Activated CD8-positive, alpha-beta memory T cell treated with anti-CD3 and anti-CD28 coated beads for 36 hours (primary cell): Measurements from ENCODE around the gene SNCB. TPM values are rescaled to one million over a fixed set of nuclear protein-coding genes. Genes with fewer than 3 reads are reported as not detected.

Experiments used
- CTCF ChIA-PET: fragments of 350-600 bp; sonication (Branson Sonifier 250); formaldehyde crosslinking; loops from one replicate; lab custom pipeline; 2021; ENCODE audit warnings: antibody characterized with exemption; lab: Charles Lee
- POLR2A ChIA-PET: fragments of 350-600 bp; sonication (Branson Sonifier 250); formaldehyde crosslinking; loops from one replicate; lab custom pipeline; 2021; ENCODE audit warnings: antibody characterized with exemption; lab: Charles Lee
- total RNA-seq, 2 experiments: library from RNA; stranded (reverse); gene quantifications; one replicate each; pipeline ENCODE4 v1.2.3, GENCODE V29; 2021

Gene SNCB
- total RNA-seq, 2 experiments from 2014 or later, result not detected

DNA sequence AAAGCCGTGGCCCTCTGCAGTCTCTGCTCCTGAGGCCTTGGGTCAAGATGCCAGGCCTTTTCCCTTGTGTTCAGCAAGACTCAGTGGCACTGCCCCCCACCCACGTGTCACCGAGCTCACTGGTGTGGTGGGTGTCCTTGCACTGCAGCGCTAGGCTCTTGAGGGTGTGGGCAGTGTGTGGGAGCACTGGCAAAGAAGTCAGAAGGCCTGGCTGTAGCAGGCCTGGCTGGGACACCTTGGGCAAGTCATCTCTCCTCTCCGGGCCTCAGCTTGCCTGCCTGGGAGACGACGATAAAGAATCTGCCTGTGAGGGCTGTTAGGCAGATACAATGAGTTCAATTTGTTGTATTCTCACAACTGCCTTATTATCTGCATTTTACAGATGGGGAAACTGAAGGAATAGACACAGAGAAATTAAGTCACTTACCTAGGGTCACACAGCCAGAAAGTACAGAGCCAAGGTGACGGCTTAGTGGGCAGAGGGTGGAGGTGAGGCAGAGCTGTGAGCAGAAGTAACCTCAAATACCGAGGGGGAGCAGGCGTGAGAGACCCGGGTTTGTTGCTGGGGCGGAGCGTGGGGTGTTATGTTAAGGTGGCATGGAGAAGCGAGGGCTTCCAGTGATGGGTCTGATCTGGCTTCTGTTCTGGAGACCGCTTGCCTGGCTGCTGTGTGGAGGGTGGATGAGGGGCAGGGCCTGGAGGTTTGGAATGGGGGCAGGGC is 18.3 kb upstream of the SNCB start:
- ChIA-PET CTCF (interaction anchor here (1.3 to 3.7 kb wide), 2 partner anchors 9 to 12 kb away, joined by 5 to 27 read pairs; no protein-coding TSS in a partner anchor), POLR2A (no interaction called here)

DNA sequence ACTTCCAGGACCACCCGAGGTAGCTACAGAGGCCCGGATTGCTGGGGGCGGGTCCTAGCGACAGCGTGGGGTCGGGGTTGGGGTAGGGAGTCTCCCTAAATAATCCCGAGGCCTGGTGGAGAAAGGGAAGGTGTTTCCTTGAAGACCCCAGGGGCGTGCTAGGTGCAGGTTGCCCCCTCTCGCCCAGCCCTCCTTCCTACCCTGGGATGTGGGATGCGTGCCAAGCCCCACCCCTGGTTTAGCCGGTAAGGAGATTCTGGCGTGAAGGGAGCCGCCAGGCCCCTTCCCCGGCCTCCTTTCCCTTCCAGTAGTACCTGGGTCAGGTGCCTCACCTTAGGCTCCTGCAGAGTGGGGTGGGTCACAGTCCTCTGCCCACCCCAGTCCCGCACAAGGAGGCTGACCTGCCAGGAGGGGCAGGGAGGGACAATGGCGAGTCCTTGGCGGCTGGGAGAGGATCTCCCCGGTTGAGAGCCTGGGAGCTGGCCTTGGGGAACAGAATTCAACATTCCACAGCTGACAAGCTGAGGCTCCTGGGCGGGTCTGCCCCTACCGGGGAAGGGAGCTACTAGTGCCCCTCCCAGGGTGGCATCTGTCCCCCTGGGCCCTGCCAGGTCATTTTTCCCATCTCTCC is 17.6 kb upstream of the SNCB start:
- POLR2A ChIA-PET, result interaction anchor here (1.0 kb wide), 1 partner anchor 15 kb away, joined by 6 read pairs; no protein-coding TSS in a partner anchor
- CTCF ChIA-PET, result interaction anchor here (0.6 to 3.7 kb wide), 3 partner anchors 10 to 14 kb away, joined by 3 to 27 read pairs (median 5); no protein-coding TSS in a partner anchor

DNA sequence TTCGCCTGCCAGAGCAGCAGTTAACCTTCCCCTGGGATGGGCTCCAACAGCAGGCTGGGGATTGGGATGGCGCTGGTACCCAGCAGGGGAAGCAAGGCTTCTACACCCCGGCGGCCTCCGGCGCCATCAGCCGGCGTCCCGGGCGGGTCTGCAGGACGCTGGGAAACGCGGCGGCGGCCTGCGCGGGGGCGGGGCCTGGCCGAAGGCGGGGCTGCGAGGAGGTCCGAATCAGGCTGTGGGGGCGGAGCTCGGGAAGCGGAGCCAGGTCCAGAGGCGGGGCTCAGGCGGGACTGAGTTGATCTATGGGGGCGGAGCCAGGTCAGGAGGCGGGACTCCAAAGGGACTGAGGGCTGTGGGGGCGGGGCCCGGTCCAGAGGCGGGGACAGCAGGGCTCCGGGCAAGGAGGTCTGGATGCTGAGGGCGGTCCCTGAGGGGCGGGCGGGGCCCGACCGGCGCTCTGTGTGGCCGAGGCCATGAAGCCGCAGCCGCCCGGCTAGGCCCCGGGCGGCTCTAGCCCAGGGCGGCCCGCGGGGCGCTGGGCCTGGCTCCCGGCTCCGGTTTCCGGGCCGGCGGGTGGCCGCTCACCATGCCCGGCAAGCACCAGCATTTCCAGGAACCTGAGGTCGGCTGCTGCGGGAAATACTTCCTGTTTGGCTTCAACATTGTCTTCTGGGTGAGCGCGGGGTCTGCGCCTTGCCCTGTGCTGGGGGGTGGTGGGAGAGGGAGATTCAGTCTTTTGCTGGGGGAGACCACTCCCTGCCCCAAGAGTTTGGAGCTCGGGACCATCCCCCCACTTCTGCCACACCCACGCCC is 16.9 kb upstream of the SNCB start, which contains the start of gene TSPAN17:
TSS of gene TSPAN17 (plus strand) at position 455 of the 813 bp plus-strand sequence. CDS start at position 587, 132 bp downstream.
- CTCF ChIA-PET, result interaction anchor here (0.6 to 3.7 kb wide), 6 partner anchors 11 to 170 kb away, joined by 3 to 27 read pairs (median 4); partner anchors contain the start of gene GPRIN1
- POLR2A ChIA-PET, result interaction anchor here (0.6 to 1.7 kb wide), 8 partner anchors 11 to 339 kb away, joined by 3 to 8 read pairs (median 3); partner anchors contain the start of genes EIF4E1B, FAF2, GPRIN1 and SNCB

DNA sequence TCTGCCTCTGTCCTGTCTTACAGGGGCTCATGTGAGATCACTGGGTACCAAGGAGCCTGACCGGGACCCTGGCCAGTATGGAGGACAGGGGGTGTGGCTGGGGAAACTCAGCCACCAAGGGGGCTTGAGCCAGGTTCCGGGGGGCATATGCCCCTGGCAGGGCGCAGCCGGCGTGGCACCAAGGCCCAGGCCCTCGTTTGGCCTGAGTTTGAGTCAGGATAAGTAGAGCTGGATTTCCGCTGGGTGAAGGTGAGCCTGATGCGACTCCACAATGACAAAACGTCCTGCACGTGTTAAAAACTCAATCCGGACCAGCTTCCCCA is 16.3 kb upstream of the SNCB start:
- CTCF ChIA-PET, result interaction anchor here (0.7 to 3.7 kb wide), 5 partner anchors 10 to 171 kb away, joined by 3 to 27 read pairs (median 4); partner anchors contain the start of gene GPRIN1

DNA sequence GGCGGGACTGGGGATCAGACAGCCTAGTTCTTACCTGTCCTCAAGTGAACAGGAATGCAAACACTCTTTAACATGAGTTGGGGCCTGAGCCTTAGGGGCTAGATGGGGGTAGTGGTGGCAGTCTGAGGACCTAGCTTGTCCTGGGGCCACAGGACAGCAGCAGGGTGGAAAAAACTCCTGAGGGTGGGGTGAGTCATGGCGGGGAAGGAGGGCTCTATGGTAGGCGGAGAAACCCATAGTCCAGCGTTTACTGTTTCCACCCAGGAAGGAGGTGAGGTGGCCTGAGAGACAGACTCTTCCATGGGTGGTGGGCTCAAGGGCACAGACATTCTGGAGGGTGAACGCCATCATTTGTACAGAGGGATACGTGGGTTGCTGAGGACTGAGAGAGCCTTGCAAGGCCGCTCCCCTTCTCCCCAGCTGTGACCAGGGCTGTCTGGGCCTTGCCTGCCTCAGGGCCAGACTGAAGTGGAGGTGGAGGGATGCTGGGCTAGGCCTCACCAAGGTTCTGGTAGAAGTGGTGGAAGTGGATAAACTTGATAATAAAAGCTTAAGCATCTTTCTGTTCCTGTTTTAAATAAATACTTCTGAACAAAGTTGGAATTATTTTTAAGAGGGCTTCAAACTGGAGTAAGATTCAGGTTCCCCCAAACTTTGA is 15.8 kb upstream of the SNCB start:
- POLR2A ChIA-PET, result interaction anchor here (0.6 to 1.7 kb wide), 5 partner anchors 16 to 340 kb away, joined by 3 to 8 read pairs (median 4); partner anchors contain the start of genes EIF4E1B, GPRIN1 and SNCB
- CTCF ChIA-PET, result interaction anchor here (0.9 to 3.7 kb wide), 3 partner anchors 10 to 36 kb away, joined by 3 to 27 read pairs (median 4); partner anchors contain the start of gene GPRIN1

More for the DNA sequence above, 16.3 kb upstream of the SNCB start:
- POLR2A ChIA-PET, result interaction anchor here (0.7 to 1.7 kb wide), 6 partner anchors 12 to 339 kb away, joined by 3 to 8 read pairs (median 4); partner anchors contain the start of genes EIF4E1B, GPRIN1 and SNCB

DNA sequence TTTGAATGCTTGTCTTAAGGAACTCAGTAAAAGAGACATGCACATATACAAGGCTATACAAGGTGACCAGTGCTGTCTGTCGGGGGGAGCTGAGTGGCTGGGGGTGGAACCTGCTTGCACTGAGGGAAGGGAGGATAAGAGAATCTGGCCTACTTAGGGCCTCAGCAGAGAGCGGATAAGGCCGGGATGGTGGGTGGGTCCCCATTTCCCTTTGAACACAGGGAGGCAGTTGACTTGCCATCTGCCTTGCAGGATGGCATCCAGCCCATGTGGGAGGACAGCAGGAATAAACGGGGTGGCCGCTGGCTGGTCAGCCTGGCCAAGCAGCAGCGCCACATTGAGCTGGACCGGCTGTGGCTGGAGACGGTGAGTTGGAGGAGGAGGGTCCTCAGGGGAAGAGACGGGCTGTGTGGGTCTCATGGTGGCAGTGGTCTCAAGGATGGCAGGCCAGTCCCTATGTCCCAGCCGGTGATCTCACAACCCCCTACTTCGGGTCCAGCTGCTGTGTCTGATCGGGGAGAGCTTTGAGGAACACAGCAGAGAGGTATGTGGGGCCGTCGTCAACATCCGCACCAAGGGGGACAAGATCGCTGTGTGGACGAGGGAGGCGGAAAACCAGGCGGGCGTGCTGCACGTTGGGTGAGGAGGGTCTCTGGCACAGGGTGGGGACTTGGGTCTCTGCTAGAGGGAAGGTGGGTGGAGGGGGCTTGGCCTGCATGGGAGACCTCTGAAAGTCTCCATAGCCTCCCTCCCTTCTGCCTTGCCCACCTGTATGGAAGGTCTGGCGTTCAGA is 14.7 kb upstream of the SNCB start:
- POLR2A ChIA-PET, result no interaction called here
- CTCF ChIA-PET, result interaction anchor here (0.5 to 1.0 kb wide), 2 partner anchors 16 to 116 kb away, joined by 3 to 4 read pairs; no protein-coding TSS in a partner anchor

DNA sequence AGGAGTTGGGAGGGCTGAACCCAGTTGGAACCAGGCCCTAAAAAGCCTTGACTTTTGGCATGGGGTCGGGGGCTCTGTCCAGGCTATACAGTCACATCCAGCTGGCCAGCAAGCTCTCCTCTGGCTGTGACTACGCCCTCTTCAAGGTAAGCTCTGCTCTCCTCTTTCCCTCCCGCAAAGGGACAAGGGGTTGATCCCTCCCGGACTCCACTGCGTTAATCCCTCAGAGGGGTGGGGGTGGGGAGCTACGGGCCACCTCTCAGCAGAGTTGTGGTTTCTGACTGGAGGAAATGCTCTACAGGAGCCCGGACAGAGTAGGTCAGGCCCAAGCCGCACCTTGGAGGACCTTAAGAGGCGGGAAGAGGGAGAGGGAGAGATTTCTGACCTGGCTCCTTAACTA is 14.0 kb upstream of the SNCB start:
- CTCF ChIA-PET, result interaction anchor here (0.7 kb wide), 1 partner anchor 377 kb away, joined by 3 read pairs; no protein-coding TSS in a partner anchor
- POLR2A ChIA-PET, result no interaction called here

DNA sequence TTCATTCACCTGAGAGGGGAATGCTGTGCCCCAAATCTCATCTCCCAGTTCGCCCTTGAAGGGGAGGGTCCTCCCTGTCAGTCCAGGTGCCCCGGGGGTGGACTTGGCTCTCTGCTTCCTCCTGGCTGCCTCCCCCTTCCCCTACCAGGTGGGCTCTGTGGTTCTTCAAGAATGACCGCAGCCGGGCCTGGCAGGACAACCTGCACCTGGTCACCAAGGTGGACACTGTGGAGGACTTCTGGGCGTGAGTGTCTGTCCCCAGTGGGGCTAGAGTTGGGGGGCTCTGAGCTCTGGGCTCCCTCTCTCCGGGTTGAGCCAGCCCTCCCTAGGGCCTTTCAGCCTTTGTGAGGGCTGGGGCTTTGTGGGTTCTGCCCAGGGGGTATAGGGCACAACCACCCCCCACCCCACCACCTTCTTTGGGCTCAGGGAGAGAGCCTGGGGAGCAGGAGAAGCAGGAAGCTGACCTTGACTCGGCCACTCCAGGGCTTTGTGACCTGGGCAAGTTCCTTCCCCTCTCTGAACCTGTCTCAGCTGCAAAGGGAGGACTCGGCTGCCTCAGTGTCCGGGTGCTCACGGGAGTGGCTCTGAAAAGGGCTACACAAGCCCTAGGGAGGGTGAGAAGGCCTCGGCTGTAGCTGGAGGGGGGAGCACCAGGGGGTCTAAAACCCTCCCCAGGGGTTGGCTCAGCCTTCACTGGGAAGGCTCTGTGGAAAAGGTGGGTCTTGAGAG is 13.3 kb upstream of the SNCB start:
- CTCF ChIA-PET, result interaction anchor here (0.7 kb wide), 1 partner anchor 378 kb away, joined by 3 read pairs; no protein-coding TSS in a partner anchor
- POLR2A ChIA-PET, result no interaction called here

DNA sequence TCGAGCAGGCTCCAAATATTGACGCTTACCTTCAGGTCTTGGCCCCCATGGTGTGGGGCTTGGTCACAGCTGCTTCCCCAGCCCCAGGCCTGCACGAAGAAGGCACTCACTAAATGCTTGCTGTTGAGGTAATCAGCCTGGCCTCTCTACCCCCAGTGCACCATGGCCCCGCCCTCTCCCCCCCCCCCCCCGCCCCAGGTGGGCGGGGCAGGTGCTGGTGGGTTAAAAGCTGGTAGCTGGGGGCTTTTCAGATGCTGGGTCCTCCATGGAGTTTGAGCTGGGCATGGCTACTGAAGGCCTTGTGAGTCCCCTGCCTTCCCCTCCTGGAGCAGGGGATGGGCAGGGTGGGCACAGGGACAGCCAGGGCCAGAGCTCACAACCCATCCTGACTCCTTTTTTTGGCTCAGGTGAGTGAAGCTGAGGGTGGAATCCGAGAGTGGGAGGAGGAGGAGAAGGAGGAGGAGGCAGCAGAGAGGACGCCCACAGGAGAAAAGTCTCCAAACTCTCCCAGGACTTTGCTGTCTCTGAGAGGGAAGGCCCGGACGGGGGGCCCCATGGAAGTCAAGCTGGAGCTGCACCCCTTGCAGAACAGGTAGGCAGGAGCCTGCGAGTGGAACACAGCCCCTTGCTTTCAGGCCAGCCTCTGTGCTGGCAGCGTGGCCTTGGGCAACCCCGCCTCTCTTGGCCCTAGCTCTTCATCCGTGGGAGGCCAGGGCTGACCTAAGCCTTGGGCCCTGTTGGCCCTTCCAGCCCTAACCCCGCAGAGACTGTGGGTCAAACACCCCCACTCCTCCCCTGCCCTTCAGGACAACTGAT is 12.5 kb upstream of the SNCB start:
- CTCF ChIA-PET, result no interaction called here
- POLR2A ChIA-PET, result no interaction called here

DNA sequence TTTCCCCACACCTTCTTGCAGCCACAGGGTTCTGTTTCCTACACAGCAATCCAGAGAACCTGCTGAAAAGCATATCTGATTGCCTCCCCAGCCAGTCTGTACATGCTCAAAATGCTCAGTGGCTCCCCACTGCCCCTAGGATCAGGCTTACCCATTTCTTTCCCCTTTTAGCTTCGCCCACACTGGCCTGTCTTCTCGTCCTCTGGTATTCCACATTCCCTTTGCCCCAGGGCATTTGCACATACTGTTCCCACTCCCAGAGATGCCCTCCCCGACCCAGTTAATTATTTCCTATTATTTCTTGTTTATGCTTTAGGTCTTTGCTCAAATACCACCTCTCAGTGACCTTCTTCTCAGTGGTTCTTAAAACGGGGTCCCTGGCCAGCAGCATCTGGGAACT is 10.3 kb upstream of the SNCB start:
- POLR2A ChIA-PET, result no interaction called here
- CTCF ChIA-PET, result interaction anchor here (1.3 kb wide), 1 partner anchor 19 kb away, joined by 4 read pairs; no protein-coding TSS in a partner anchor

DNA sequence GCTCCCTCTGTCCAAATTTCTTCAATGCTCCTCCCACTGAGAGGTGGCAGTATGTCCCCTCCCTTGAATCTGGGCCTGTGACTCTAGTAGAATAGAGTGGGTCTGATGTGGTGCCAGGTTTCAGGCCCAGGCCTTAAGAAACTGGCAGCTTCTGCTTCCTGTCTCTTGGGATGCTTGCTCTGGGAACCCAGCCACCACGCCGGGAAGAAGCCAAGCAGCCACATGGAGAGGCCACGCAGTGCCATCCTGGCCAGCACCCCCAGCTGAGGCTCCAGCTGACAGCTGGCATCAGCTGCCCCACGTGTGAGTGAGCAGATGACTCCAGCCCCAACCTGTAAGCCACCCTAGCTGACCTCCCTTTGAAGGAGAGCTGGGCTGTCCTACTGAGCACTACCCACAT is 9.6 kb upstream of the SNCB start:
- ChIA-PET CTCF (interaction anchor here (1.5 kb wide), 1 partner anchor 11 kb away, joined by 3 read pairs; no protein-coding TSS in a partner anchor), POLR2A (no interaction called here)

DNA sequence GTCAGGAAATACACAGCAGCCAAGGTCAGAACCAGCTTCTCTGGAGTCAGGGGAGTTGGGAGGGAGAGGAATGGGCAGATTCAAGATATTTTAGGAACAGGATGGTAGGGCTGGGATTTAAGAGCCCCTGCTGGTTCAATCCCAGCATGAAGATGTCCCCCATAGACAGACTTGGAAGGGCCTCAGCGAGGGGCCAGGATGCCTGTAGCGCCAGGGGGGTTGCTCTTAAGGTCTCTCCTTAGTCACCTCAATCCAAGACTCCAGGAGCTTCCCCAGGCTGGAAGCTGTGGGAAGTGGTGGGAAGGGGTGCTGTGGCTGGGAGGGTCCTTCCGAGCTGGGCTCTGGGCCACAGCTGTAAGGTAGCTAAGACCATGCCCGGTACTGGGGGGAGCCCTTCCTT is 8.9 kb upstream of the SNCB start:
- POLR2A ChIA-PET, result no interaction called here
- CTCF ChIA-PET, result interaction anchor here (1.5 kb wide), 1 partner anchor 10 kb away, joined by 3 read pairs; no protein-coding TSS in a partner anchor

DNA sequence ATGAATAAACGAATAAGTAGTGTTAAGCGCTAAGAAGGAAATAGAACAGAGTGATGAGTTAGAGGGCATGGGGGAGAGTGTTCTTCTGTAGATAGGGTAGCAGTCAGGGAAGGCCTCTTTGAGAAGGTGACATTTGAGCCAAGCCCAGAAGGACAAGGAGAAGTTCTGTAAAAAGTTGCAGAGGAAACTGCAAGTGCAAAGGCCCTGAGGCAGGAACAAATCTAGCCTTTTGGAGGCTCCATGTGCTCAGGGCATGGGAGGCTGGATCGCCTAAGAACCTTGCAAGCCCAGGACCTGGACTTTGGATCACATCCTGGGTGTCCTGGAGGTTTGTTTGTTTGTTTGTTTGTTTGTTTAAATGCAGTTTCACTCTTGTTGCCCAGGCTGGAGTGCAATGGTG is 8.1 kb upstream of the SNCB start:
- ChIA-PET POLR2A (no interaction called here), CTCF (interaction anchor here (1.5 kb wide), 1 partner anchor 10 kb away, joined by 3 read pairs; no protein-coding TSS in a partner anchor)

DNA sequence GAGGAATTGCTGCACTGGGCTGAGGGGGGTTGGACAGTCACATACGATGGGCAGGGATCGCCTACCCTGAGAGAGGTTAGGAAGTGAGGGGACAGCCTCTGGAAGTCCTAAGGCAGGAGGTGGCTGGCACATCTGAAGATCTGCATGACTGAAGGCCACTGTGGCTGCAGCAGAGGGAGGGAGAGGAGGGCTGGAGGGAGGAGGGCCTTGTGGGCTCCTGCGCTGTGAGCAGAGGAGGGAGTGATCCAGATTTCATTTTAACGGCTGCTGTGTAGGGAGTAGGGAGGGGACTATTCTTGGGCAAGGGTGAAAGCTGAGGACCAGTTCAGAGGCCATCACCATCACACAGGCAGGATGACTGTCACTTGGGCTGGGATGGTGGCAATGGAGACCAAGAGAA is 7.2 kb upstream of the SNCB start:
- ChIA-PET POLR2A (no interaction called here), CTCF (no interaction called here)

DNA sequence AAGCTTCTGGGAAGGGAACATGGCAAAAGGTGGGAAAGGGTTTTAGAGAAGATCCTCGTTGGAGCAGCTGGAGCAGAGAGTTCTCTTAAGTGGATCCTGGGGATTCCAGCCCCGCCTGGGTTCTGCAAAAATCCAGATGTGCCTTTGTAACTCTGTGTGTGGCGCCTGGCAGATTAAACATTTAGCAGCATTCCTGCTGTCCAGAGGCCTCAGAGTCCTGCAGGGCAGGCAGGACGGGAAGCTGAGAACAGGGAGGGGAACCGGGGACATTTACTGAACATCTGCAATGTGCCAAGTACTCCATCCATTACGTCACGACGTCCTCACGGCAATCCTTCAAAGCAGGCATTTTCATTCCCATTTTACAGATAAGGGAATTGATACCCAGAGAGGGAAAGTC is 6.1 kb upstream of the SNCB start:
- ChIA-PET CTCF (interaction anchor here (1.2 kb wide), 1 partner anchor 10 kb away, joined by 3 read pairs; no protein-coding TSS in a partner anchor), POLR2A (no interaction called here)

DNA sequence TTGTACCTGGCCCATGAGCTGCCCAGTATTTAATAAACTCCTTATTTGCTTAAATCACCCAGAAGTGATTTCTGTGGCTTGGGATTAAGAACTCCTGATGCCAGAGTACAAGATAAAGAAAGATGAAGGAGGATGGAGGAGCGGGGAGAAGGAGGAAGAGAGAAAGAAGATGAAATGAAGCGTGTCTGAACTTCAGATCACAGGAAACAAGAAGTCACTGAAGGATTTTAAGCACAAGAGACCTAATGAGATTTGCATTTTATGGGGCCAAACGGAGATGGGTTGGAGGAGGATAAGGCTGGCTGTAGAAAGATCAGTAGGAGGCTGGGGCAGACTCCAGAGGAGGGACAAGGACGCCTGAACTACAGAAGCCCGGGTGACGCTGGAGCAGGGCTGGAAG is 3.3 kb upstream of the SNCB start:
- ChIA-PET CTCF (interaction anchor here (0.8 kb wide), 1 partner anchor 60 kb away, joined by 3 read pairs; no protein-coding TSS in a partner anchor), POLR2A (no interaction called here)
